ENCODE results near the gene FSHR.

The FSHR gene

GRCh38 chr2:49110571-49110970 is 43.7 kb downstream of the FSHR start:
- DNase-seq: no peak

GRCh38 chr2:49108851-49109250 is 45.5 kb downstream of the FSHR start:
- no peak for DNase-seq

DNA sequence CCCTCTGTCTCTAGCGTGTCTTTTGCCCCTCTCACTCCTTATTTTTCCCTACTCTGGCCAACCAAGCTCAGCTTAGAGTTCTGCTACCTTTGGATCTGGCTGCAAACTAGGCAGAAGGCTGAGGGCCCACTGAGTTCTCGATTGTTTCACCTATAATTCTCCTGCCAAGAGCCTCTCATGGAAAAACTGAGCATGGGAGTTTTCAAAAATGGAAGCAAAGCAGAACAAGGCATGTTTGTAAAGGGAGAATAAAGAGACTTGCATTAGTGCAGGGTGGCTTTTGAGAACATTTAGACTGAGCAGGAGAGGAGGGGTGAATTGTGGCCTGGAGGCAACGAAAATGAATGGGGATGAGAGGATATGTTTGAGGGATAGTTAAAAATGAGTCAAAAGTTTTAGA is 45.9 kb downstream of the FSHR start:
- DNase-seq: no peak

- no peak for DNase-seq
Observed at GRCh38 chr2:49105506-49105905, 48.8 kb downstream of the FSHR start.

- DNase-seq: no peak
Observed at GRCh38 chr2:49102146-49102545, 52.2 kb downstream of the FSHR start.

DNA sequence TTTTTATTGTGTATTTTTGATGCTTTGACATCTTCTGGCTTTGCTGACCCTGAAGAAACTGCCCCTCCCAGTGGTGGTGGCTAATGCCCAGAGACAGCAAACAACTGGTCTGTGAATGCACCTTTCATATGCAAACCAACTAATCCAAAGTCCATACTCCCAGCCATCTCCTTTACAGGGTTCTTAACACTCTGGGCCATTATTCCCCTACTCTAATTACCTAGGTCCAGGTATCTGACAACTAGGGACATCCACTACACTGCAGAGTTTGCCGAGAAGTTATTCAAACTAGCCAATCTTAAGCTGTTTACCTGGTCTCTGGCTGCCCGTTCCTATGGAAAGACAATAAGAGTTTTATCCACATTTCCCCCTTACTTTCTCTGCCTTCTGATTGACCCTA is 73.6 kb downstream of the FSHR start:
- DNase-seq: no peak

DNA sequence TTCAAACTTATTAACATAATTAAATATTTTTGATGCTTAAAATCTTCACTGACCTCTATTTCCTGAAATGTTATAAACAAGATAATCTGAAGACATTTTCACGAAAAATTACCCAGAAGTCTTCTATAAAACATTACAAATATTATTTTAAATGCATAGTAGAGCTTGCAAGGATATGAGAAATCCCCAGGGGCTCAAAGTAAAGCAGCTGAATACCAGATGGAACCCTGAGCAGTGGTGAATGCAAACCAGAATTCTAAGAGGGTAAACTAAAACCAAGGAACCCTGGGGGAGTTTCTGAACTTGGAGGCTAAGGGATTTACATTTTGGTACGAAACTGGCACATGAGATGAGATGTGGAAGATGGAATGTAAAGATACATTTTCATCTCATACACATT is 83.6 kb downstream of the FSHR start:
- no peak for DNase-seq

DNA sequence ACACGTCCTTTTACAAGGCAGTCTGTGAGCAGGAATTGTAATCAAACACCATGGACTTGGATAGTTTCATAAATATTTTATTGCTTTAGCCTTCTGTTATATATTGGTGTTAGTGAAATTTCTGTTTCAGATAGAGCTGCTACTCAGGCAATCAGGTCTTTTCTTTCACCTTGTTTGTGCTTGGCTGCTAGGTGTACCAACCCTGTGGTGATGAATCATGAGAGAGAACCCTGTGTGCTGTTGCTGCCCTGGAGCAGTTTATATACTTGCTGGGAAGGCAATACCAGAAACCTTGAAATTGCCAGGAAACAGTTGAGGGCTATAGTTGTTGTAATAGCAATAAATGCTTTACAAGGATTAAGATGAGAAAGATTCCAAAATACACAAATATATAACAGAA is 84.5 kb downstream of the FSHR start:
- no peak for DNase-seq

GRCh38 chr2:49068613-49069012 is 85.7 kb downstream of the FSHR start:
- DNase-seq: no peak

DNA sequence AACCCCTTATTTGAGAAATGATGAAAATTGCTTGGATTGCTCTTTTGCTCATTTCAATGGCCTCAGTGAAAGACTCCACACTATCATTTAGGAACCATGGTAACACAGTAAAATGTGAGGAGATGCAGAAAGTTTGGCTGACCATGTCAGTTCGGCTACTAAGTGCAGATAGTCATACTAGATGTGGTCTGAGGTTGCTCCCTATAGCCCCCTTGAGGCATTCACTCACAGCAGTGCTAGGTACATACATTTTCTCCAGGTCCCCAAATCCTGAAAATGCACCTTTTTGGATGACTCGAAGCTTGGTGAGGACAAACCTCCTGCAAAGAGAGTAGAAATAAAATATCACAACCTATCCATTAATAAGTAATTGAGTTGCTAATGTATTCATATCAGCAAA is 86.3 kb downstream of the FSHR start:
- DNase-seq: no peak

- no peak for DNase-seq
Observed at GRCh38 chr2:49053156-49053555, 101.2 kb downstream of the FSHR start.

GRCh38 chr2:49050265-49050664 is 104.0 kb downstream of the FSHR start:
- no peak for DNase-seq

DNA sequence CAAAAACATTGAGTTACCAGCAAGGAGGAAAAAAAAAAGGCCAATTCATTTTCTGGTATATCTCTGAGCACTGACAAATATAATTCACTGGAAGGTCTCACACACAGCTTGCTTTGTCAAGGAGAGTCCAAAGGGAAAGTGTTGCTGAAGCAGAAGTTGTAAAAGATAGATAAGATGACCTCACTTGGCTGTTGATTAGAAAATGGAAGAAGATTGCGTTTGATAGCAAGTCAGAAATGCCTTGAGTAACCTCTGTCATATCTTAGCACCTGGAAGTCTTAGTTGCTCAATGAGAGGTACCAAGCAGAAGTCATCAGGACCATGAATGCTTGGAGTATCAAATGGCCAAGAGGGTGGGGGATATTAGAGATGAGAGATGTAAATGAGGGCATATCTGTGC is 105.2 kb downstream of the FSHR start:
- DNase-seq: no peak

DNA sequence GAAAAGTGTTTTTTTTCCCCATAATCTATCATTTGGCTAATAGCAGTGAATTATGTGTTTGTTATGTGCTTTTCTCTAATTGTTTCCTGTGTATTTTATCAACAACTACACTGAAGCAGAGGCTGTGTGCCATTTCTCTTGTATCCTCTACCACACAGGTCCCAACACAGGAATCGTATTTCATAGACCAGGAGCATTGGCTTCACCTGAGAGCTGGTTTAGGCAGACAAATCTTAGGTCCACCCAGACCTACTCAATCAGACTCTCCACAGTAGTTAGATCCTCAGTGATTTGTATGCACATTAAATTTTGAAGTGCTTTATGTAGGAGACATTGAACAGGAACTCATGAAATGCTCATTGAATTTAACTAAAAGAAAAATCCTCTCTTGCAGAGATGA is 109.2 kb downstream of the FSHR start:
- peak; percentile 80 for DNase-seq

DNA sequence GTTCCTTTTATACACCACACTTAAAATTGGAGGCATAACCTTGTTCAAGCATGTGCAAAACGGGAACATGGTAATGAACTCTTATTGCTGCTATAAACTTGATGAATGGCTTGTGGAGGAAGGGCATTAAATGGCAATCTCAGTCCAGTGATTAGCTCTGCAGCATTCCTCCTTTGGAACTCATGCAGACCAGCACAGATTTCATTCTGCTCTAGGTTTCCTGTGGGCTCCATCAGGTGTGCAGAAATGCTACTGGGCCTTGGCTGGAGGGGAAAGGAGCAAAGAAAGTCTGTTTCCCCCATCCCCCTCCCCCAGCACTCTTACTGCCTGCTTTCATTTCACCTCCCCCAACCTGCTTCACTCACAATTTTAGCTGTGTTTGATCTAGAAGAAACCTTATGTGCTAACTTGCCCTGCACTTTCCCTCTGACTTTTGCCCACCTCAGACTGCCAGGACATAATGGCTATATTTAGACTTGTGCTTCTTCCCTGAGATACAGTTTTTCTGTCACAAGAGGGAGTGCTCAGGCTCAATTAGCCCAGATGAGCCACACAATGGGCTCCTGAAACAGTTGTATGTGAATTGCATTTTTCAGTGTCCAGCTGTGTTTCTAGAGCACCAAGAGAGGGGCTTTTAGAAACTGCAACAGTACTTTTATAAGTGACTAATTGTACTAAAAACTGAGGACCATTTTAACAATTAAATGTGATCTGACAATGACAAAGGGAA is 109.8 kb downstream of the FSHR start:
- peak; percentile 80 for DNase-seq

DNA sequence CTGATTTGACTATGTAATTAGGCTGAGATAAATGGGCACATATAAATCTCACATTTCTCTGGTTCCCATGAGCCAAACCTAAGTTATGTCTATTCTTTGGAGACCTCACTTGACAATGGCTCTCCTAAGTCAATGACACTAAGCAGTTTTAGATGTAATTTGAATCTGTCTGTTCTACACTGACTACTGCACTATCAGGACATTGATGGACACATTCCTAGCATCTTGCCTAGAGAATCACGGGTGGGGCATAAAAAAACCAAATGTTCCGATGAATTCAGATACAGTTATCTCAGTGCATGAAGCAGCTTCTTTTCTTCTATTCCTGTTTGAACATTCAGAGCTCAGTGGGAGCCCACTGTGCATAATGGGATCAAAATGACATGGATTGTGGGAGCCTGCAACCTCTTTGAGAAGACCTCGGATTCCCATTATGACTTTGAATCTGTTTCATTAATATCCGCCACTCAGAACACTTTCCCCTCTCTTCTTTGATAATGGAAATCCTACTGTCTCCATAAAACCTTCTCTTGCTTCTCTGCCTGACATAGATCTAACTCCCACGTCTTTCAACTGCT is 110.8 kb downstream of the FSHR start:
- no peak for DNase-seq

GRCh38 chr2:49042488-49042887 is 111.8 kb downstream of the FSHR start:
- DNase-seq: no peak

- DNase-seq: no peak
Observed at GRCh38 chr2:49041061-49041460, 113.3 kb downstream of the FSHR start.

DNA sequence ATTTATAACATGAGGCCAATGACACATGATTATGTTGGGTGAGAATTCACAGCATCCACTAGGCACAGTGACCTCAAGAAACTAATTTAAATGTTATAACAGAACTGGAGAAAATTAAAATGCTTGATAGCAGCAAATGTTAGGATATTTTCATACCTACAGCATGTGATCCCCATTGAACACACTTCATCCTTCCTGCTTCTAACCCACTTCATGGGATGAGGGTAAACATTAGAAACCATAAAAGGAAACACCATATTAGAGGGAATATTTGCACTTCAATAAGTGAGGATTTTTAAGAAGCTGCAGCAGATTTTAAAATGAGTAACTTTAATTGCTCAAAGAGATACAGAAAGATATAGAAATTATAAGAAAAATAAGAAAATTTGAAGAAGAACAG is 117.1 kb downstream of the FSHR start:
- DNase-seq: no peak

DNA sequence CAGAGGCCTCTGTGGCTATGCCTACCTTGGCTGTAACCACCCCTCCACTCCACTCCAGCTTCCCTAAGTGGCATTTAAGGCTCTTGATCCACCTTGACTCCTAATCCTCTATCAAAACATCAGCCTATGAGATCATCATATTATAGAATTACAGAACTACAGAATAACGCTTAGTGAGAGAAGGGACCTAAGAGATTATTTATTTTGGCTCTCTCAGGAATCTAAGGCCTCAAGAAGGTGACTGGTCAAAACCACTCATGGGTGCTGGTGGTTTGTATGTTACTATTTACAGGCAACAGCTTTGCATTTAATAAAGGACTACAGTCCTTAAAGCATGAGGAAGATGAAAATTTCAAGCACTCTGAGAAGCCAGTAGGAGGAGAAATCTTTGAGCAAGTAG is 118.8 kb downstream of the FSHR start:
- no peak for DNase-seq

DNA sequence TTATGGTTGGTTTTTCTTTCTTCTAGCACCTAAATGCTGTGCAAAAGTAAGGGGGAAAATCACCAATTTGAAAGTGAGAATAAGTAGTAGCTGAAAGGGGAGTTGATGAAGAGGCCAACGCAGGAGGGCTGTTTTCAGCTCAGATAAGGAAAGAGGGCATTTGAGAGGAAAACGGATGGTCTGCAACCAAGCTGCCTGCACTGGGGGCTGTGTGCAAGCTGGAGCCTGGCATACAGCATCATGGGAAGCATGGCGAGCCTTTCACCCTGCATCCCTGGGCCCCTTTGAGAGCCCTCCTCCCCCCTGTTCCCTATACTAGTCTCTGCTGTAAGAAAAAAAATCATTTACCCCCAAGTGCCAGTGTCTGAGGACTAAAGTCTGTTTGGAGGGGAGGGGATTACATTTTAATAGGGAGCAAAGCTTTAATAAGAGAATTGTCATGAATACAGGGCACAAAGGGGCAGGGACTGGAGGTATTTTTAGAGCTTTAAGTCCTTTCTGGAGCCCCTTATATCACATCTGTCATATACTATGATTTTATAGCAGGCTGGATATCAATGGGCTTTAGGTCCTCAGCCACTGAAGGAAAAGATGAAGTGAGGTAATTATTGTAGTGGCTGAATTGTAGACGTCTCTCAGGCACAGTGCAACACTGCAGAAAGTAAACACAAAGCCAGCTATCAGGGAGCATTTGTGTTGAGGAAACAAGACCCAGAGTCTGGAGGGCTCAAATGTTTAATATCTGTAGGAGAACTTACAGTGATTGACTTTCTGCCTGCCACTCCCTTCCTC is 120.7 kb downstream of the FSHR start:
- no peak for DNase-seq

DNA sequence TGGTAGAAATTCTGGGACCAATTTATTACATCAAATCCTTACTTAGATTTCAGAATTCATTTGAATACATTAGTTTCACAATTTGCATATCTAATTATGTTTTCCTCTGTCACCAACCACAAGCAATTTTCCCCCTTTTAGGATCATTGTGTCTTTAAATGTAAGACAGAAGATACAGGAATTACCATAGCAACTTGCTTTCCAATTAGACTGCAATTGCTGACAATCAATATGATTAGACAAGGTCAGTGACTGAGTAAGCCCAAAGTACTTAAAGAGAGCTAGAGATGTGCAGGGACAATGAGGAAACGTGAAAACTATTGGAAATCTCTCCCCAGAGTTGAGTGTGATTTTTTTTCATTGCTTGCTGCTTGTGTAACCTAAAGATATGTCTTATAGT is 121.4 kb downstream of the FSHR start:
- DNase-seq: no peak

DNA sequence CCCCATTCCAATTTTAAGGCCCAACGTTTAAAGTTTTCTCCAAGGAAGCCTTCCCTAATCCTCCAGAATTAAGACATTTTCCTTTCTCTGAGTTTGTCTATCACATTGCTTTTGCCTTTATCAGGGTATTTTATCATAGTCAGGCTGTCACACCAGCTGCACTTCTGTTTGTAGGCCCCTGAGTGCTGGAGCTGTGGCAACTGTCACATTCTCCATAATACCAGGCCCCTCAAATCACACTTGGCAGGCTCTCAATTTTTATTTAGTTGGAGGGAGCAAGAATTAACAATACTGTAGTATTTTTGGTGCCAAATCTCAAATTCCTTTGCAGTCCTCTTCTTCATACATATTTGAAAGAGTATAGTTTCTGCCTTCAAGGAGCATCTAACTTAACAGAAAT is 122.2 kb downstream of the FSHR start:
- DNase-seq: no peak

- no peak for DNase-seq
Observed at GRCh38 chr2:49029406-49029805, 124.9 kb downstream of the FSHR start.
